ENCODE data around the gene ATP6V1B1.

The ATP6V1B1 gene

GRCh38 chr2:70887550-70888246 is 48.0 kb upstream of the ATP6V1B1 start:
- TF ChIP-seq RARB (CRISPR knock-in tag; IDR thresholded peaks at IDR 0.05), result no peak
- no peak for TF ChIP-seq CSDC2 (CRISPR knock-in tag; IDR thresholded peaks at IDR 0.05)
- TF ChIP-seq OSR1 (CRISPR knock-in tag; IDR thresholded peaks at IDR 0.05), result no peak
- no peak for TF ChIP-seq CREB5 (CRISPR knock-in tag; IDR thresholded peaks at IDR 0.05; ENCODE audit: low read depth)
- TF ChIP-seq GLIS3 (CRISPR knock-in tag; IDR thresholded peaks at IDR 0.05), result no peak
- no peak for TF ChIP-seq ISL1 (CRISPR knock-in tag; IDR thresholded peaks at IDR 0.05)
- no peak for TF ChIP-seq ZNF70 (CRISPR knock-in tag; IDR thresholded peaks at IDR 0.05)
- no peak for TF ChIP-seq TCF4 (CRISPR knock-in tag; IDR thresholded peaks at IDR 0.05; ENCODE audit: borderline replicate concordance)
- no peak for TF ChIP-seq ZFP30 (CRISPR knock-in tag; IDR thresholded peaks at IDR 0.05)
- no peak for TF ChIP-seq BACH2 (CRISPR knock-in tag; IDR thresholded peaks at IDR 0.05; ENCODE audit: borderline replicate concordance)
- TF ChIP-seq SNAI2 (CRISPR knock-in tag; IDR thresholded peaks at IDR 0.05), result no peak

GRCh38 chr2:70888366-70888922 is 47.3 kb upstream of the ATP6V1B1 start:
- TF ChIP-seq TOX (CRISPR knock-in tag; IDR thresholded peaks at IDR 0.05; ENCODE audit: borderline replicate concordance), result no peak
- no peak for ATAC-seq

More at GRCh38 chr2:70887550-70888246, 48.0 kb upstream of the ATP6V1B1 start:
- ATAC-seq, result no peak

GRCh38 chr2:70888923-70889715 is 46.6 kb upstream of the ATP6V1B1 start:
- TF ChIP-seq CSRNP3 (CRISPR knock-in tag; IDR thresholded peaks at IDR 0.05) (no peak), ISL1 (CRISPR knock-in tag; IDR thresholded peaks at IDR 0.05) (no peak), GLIS3 (CRISPR knock-in tag; IDR thresholded peaks at IDR 0.05) (no peak), ZNF70 (CRISPR knock-in tag; IDR thresholded peaks at IDR 0.05) (no peak), PPARA (CRISPR knock-in tag; IDR thresholded peaks at IDR 0.05; ENCODE audit: borderline replicate concordance) (no peak), POU6F1 (CRISPR knock-in tag; IDR thresholded peaks at IDR 0.05; ENCODE audit: borderline replicate concordance, low read depth) (no peak), RARB (CRISPR knock-in tag; IDR thresholded peaks at IDR 0.05) (no peak), CSDC2 (CRISPR knock-in tag; IDR thresholded peaks at IDR 0.05) (no peak), TCF4 (CRISPR knock-in tag; IDR thresholded peaks at IDR 0.05; ENCODE audit: borderline replicate concordance) (no peak), ZNF565 (CRISPR knock-in tag; conservative IDR thresholded peaks at IDR 0.05; ENCODE audit: low read depth) (no peak), ZNF8 (CRISPR knock-in tag; IDR thresholded peaks at IDR 0.05) (no peak), TSHZ2 (CRISPR knock-in tag; IDR thresholded peaks at IDR 0.05) (no peak), ZFP30 (CRISPR knock-in tag; IDR thresholded peaks at IDR 0.05) (no peak), PATZ1 (CRISPR knock-in tag; IDR thresholded peaks at IDR 0.05; ENCODE audit: borderline replicate concordance) (no peak), CREB5 (CRISPR knock-in tag; IDR thresholded peaks at IDR 0.05; ENCODE audit: low read depth) (no peak), ESRRG (CRISPR knock-in tag; IDR thresholded peaks at IDR 0.05) (no peak), OSR1 (CRISPR knock-in tag; IDR thresholded peaks at IDR 0.05) (no peak), TOX (CRISPR knock-in tag; IDR thresholded peaks at IDR 0.05; ENCODE audit: borderline replicate concordance) (no peak)

More at GRCh38 chr2:70888923-70889715, 46.6 kb upstream of the ATP6V1B1 start:
- ATAC-seq, result no peak
